IPS-18c (cell line): ENCODE results near the gene AMOTL1.
"Not testable (repeated sequence)": the region's sequence is repeated elsewhere in the genome, so short reads cannot be mapped to it uniquely, and the experiment has no call there.

Source experiments
- H3K4me3 ChIP-seq: 2 replicates; pipeline ENCODE4 v1.7.0; 2013; ENCODE audit warnings: low read depth, mild to moderate bottlenecking, low read length, moderate library complexity; ENCODE audit not compliant: insufficient read depth
- H3K9me3 ChIP-seq: one replicate; pipeline ENCODE4 v1.6.1; 2013; ENCODE audit warnings: mild to moderate bottlenecking, low read length, moderate library complexity; ENCODE audit not compliant: control insufficient read depth, insufficient read depth

AMOTL1 gene

GRCh38 chr11:94780432-94780831, 12.3 kb downstream of the AMOTL1 start:
- no peak overlapping the region for H3K4me3 ChIP-seq

GRCh38 chr11:94781837-94782236, 13.7 kb downstream of the AMOTL1 start:
- H3K9me3 ChIP-seq = no peaks in the 10 kb centered on the region
- no peak overlapping the region for H3K4me3 ChIP-seq

More at GRCh38 chr11:94780432-94780831, 12.3 kb downstream of the AMOTL1 start:
- H3K9me3 ChIP-seq = no peaks in the 10 kb centered on the region

- Histone ChIP-seq H3K4me3 (no peak overlapping the region), H3K9me3 (no peaks in the 10 kb centered on the region)
Measured at GRCh38 chr11:94782446-94782845, 14.3 kb downstream of the AMOTL1 start.

- no peak overlapping the region for H3K4me3 ChIP-seq
Measured at GRCh38 chr11:94784884-94785283, 16.7 kb downstream of the AMOTL1 start.

GRCh38 chr11:94785509-94785908, 17.4 kb downstream of the AMOTL1 start:
- Histone ChIP-seq H3K9me3 (no peaks in the 10 kb centered on the region), H3K4me3 (no peak overlapping the region)

More at GRCh38 chr11:94784884-94785283, 16.7 kb downstream of the AMOTL1 start:
- no peaks in the 10 kb centered on the region for H3K9me3 ChIP-seq

- Histone ChIP-seq H3K9me3 (no peaks in the 10 kb centered on the region), H3K4me3 (no peak overlapping the region)
Measured at GRCh38 chr11:94786264-94787126, 18.3 kb downstream of the AMOTL1 start.

GRCh38 chr11:94787801-94788200, 19.6 kb downstream of the AMOTL1 start:
- H3K9me3 ChIP-seq = no peaks in the 10 kb centered on the region
- H3K4me3 ChIP-seq = no peak overlapping the region

- Histone ChIP-seq H3K9me3 (no peaks in the 10 kb centered on the region), H3K4me3 (no peak overlapping the region)
Measured at GRCh38 chr11:94788396-94788795, 20.2 kb downstream of the AMOTL1 start.

GRCh38 chr11:94790197-94790596, 22.0 kb downstream of the AMOTL1 start:
- H3K9me3 ChIP-seq = no peaks in the 10 kb centered on the region

GRCh38 chr11:94790661-94791180, 22.6 kb downstream of the AMOTL1 start:
- Histone ChIP-seq H3K4me3 (no peak overlapping the region), H3K9me3 (no peaks in the 10 kb centered on the region)

More at GRCh38 chr11:94790197-94790596, 22.0 kb downstream of the AMOTL1 start:
- no peak overlapping the region for H3K4me3 ChIP-seq

- Histone ChIP-seq H3K4me3 (no peak overlapping the region), H3K9me3 (no peaks in the 10 kb centered on the region)
Measured at GRCh38 chr11:94791216-94791889, 23.2 kb downstream of the AMOTL1 start.

- not testable (repeated sequence) for H3K9me3 ChIP-seq, H3K4me3 ChIP-seq
Measured at GRCh38 chr11:94791942-94792341, 23.8 kb downstream of the AMOTL1 start.

GRCh38 chr11:94792451-94792850, 24.3 kb downstream of the AMOTL1 start:
- H3K4me3 ChIP-seq = no peak overlapping the region
- no peaks in the 10 kb centered on the region for H3K9me3 ChIP-seq

GRCh38 chr11:94793002-94793401, 24.8 kb downstream of the AMOTL1 start:
- H3K4me3 ChIP-seq = no peak overlapping the region
- H3K9me3 ChIP-seq = no peaks in the 10 kb centered on the region

- Histone ChIP-seq H3K4me3 (no peak overlapping the region), H3K9me3 (no peaks in the 10 kb centered on the region)
Measured at GRCh38 chr11:94793822-94794221, 25.7 kb downstream of the AMOTL1 start.

GRCh38 chr11:94794287-94795168, 26.4 kb downstream of the AMOTL1 start:
- H3K4me3 ChIP-seq = no peak overlapping the region
- no peaks in the 10 kb centered on the region for H3K9me3 ChIP-seq

- H3K4me3 ChIP-seq = no peak overlapping the region
- no peaks in the 10 kb centered on the region for H3K9me3 ChIP-seq
Measured at GRCh38 chr11:94795476-94796189, 27.5 kb downstream of the AMOTL1 start.
